IPS-20b (cell line): ENCODE measurements around the gene CFAP65.

Experiments
- H3K27ac ChIP-seq: one replicate; pipeline ENCODE4 v1.5.1; 2013; ENCODE audit warnings: low read length
- H3K27me3 ChIP-seq: 2 replicates; pipeline ENCODE4 v1.6.1; 2013; ENCODE audit warnings: mild to moderate bottlenecking, low read length, inconsistent platforms; ENCODE audit not compliant: insufficient read depth
- H3K36me3 ChIP-seq: 2 replicates; pipeline ENCODE4 v1.6.1; 2013; ENCODE audit warnings: low read depth, mild to moderate bottlenecking, inconsistent platforms, low read length, moderate library complexity; ENCODE audit not compliant: insufficient read depth
- H3K4me1 ChIP-seq: 2 replicates; pipeline ENCODE4 v1.6.1; 2013; ENCODE audit warnings: mild to moderate bottlenecking, control low read depth, inconsistent platforms, low read length, moderate library complexity; ENCODE audit not compliant: insufficient read depth
- H3K4me3 ChIP-seq: 2 replicates; pipeline ENCODE4 v1.5.1; 2013; ENCODE audit warnings: mild to moderate bottlenecking, low read length, inconsistent platforms
- H3K9ac ChIP-seq: 2 replicates; pipeline ENCODE4 v1.6.1; 2013; ENCODE audit warnings: low read depth, mild to moderate bottlenecking, inconsistent platforms, low read length, moderate library complexity
- H3K9me3 ChIP-seq: 2 replicates; pipeline ENCODE4 v1.6.1; 2013; ENCODE audit warnings: mild to moderate bottlenecking, low read depth, low read length, inconsistent platforms; ENCODE audit not compliant: insufficient read depth

CFAP65 gene

DNA sequence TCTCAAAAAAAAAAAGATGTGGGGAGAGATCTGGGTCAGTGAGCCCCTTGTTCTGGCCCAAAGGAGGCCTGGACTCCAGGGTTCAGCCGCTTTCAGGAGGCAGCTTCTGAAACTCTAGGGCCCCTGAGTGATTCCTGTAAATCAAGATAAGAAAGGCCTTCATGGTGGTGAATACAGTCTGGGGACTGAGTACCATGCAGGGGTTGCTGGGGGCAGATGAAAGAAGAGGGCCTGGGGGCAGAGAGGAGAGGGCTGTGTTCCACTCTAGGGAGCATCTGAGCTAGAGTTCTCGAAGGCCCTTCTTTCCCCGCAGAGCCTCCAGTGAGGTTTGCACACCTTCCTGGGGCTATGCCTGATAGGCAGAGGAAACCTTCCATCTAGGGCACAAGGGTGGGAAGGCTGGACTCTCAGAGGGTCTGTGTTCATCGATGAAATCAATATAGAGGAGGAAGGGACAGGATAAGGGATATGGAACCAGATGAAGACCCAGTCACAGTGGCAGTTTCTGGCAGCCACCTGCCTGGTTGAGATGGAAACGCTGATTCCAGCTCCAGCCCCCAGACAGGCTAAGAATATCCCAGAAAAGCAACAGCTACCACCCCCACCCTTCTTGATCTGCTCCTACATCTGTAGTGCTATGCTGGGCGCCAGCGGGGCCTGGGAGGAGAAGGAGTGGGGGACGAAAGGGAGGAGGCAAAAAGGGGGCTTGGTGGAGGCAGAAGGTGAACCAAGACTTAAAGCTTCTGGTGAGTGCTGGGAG, 86.6 kb downstream of the CFAP65 start:
- Histone ChIP-seq H3K27me3 (peaks cover 72% of the 10 kb centered on the region), H3K4me1 (no peaks in the 10 kb centered on the region), H3K27ac (no peak overlapping the region)

GRCh38 chr2:218953366-218953954, 87.9 kb downstream of the CFAP65 start:
- H3K4me1 ChIP-seq = no peaks in the 10 kb centered on the region
- H3K27me3 ChIP-seq = peaks cover 65% of the 10 kb centered on the region
- H3K9me3 ChIP-seq = no peaks in the 10 kb centered on the region
- no peak overlapping the region for H3K9ac ChIP-seq
- no peak overlapping the region for H3K4me3 ChIP-seq
- no peaks in the 10 kb centered on the region for H3K36me3 ChIP-seq
- no peak overlapping the region for H3K27ac ChIP-seq

More for the DNA sequence above, 86.6 kb downstream of the CFAP65 start:
- Histone ChIP-seq H3K4me3 (no peak overlapping the region), H3K36me3 (no peaks in the 10 kb centered on the region), H3K9ac (no peak overlapping the region), H3K9me3 (no peaks in the 10 kb centered on the region)
